Activated T-cell treated with anti-CD3 and anti-CD28 coated beads, Interleukin-2, amount 50 U/mL, for 4 hours (primary cell): Measurements from ENCODE around the gene PKP4. TPM values are rescaled to one million over a fixed set of nuclear protein-coding genes. Genes with fewer than 3 reads are reported as not detected.

Experiments
- ATAC-seq, 2 donors: fragments of 200-7000 bp; cut with Tn5 transposase; one replicate each; pipeline ENCODE4 v1.10.0; 2021
- DNase-seq: peaks from one replicate; pipeline ENCODE4 v3.0.0-alpha.2; 2020
- H3K27me3 Mint-ChIP-seq: one replicate; pipeline ENCODE4 v1.8.0; 2021; ENCODE audit warnings: low read depth, mixed read lengths
- H3K36me3 Mint-ChIP-seq: one replicate; pipeline ENCODE4 v1.8.0; 2022; ENCODE audit warnings: mixed read lengths; ENCODE audit not compliant: insufficient read depth
- H3K4me1 Mint-ChIP-seq: one replicate; pipeline ENCODE4 v1.8.0; 2021; ENCODE audit warnings: low read depth, mixed read lengths
- H3K4me3 Mint-ChIP-seq: one replicate; pipeline ENCODE4 v1.8.0; 2021; ENCODE audit warnings: mild to moderate bottlenecking, moderate library complexity, mixed read lengths
- H3K9me3 Mint-ChIP-seq: one replicate; pipeline ENCODE4 v1.8.0; 2021; ENCODE audit warnings: mixed read lengths
- total RNA-seq, 3 donors: library from RNA; stranded (reverse); gene quantifications; one replicate each; pipeline ENCODE4 v1.2.1, GENCODE V29; 2021

The PKP4 gene
- total RNA-seq, 3 donors from 2014 or later = 11.5 to 17.7 (median 12.5) TPM

- Mint-ChIP-seq H3K4me1 (peaks cover 5% of the 10 kb centered on the region), H3K27me3 (no peaks in the 10 kb centered on the region), H3K4me3 (no peak overlapping the region), H3K9me3 (no peaks in the 10 kb centered on the region), H3K36me3 (peaks cover 24% of the 10 kb centered on the region)
- ATAC-seq (no peak), DNase-seq (no peak)
Measured at GRCh38 chr2:158633261-158633660, 176.5 kb downstream of the PKP4 start.

- peaks cover 24% of the 10 kb centered on the region for H3K36me3 Mint-ChIP-seq
- H3K4me3 Mint-ChIP-seq = no peak overlapping the region
- H3K4me1 Mint-ChIP-seq = peaks cover 5% of the 10 kb centered on the region
- no peak for DNase-seq
- no peaks in the 10 kb centered on the region for H3K9me3 Mint-ChIP-seq
- H3K27me3 Mint-ChIP-seq = no peaks in the 10 kb centered on the region
- no peak for ATAC-seq
Measured at GRCh38 chr2:158634627-158635026, 177.9 kb downstream of the PKP4 start.

- Mint-ChIP-seq H3K4me3 (no peak overlapping the region), H3K27me3 (no peaks in the 10 kb centered on the region), H3K36me3 (peaks cover 24% of the 10 kb centered on the region), H3K9me3 (no peaks in the 10 kb centered on the region), H3K4me1 (peaks cover 5% of the 10 kb centered on the region)
- DNase-seq = no peak
- ATAC-seq = no peak
Measured at GRCh38 chr2:158635961-158636601, 179.3 kb downstream of the PKP4 start.

GRCh38 chr2:158637357-158637756, 180.6 kb downstream of the PKP4 start:
- Mint-ChIP-seq H3K4me1 (peaks cover 5% of the 10 kb centered on the region), H3K27me3 (no peaks in the 10 kb centered on the region), H3K36me3 (peaks cover 23% of the 10 kb centered on the region), H3K4me3 (no peak overlapping the region), H3K9me3 (no peaks in the 10 kb centered on the region)
- DNase-seq (no peak), ATAC-seq (no peak)

- Mint-ChIP-seq H3K9me3 (no peaks in the 10 kb centered on the region), H3K27me3 (no peaks in the 10 kb centered on the region), H3K4me3 (no peak overlapping the region), H3K4me1 (no peaks in the 10 kb centered on the region), H3K36me3 (peaks cover 21% of the 10 kb centered on the region)
- ATAC-seq (no peak), DNase-seq (no peak)
Measured at GRCh38 chr2:158644139-158644538, 187.4 kb downstream of the PKP4 start.

GRCh38 chr2:158645299-158645698, 188.5 kb downstream of the PKP4 start:
- Mint-ChIP-seq H3K4me3 (no peak overlapping the region), H3K27me3 (no peaks in the 10 kb centered on the region), H3K4me1 (no peaks in the 10 kb centered on the region), H3K36me3 (peaks cover 21% of the 10 kb centered on the region), H3K9me3 (no peaks in the 10 kb centered on the region)
- ATAC-seq (no peak), DNase-seq (no peak)

DNA sequence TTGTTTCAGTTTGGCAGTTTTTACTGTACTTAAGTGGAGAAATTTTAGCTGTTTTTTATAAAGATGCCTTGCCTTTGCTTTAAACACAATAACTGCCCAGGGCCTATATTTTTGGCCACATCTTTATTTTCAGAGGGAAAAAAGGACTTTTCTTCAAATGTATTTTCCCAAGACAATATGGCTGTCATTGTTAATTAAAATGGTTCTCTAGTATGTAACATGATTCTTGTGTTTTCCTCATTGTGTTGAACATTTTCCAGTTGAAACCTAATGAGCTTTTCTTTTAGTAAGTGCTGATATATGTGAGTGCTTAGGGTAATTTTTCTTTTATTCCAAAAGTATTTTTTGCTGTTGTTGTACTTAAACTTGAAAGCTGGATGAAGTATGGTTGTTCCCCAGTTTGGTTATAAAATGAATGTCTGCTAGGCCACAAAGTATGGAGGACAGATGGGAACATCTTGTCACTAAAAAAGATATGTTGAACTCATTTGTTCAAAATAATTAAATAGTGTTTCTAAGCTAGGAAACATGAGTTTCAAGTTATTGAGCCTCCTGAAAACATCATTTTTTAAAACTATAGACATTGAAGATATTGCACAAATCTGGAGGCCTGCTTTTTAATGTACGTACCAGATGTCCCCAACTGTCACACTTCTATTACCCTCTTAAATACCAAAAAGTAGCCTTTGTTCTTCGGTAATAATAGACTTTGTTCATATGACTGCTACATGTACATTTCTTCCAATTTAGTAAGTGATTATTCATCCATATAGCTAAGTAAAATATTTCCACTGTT, 190.9 kb downstream of the PKP4 start:
- Mint-ChIP-seq H3K36me3 (peaks cover 12% of the 10 kb centered on the region), H3K4me1 (no peaks in the 10 kb centered on the region), H3K9me3 (no peaks in the 10 kb centered on the region), H3K4me3 (no peak overlapping the region), H3K27me3 (no peaks in the 10 kb centered on the region)
- DNase-seq (no peak), ATAC-seq (no peak)

GRCh38 chr2:158649846-158650245, 193.1 kb downstream of the PKP4 start:
- Mint-ChIP-seq H3K9me3 (no peaks in the 10 kb centered on the region), H3K27me3 (no peaks in the 10 kb centered on the region), H3K4me1 (no peaks in the 10 kb centered on the region), H3K36me3 (peaks cover 3% of the 10 kb centered on the region), H3K4me3 (no peak overlapping the region)
- no peak for DNase-seq
- no peak for ATAC-seq

- H3K4me1 Mint-ChIP-seq = no peaks in the 10 kb centered on the region
- H3K4me3 Mint-ChIP-seq = no peak overlapping the region
- H3K36me3 Mint-ChIP-seq = no peaks in the 10 kb centered on the region
- no peaks in the 10 kb centered on the region for H3K27me3 Mint-ChIP-seq
- H3K9me3 Mint-ChIP-seq = no peaks in the 10 kb centered on the region
- ATAC-seq = no peak
- DNase-seq = no peak
Measured at GRCh38 chr2:158650646-158651357, 194.1 kb downstream of the PKP4 start.

DNA sequence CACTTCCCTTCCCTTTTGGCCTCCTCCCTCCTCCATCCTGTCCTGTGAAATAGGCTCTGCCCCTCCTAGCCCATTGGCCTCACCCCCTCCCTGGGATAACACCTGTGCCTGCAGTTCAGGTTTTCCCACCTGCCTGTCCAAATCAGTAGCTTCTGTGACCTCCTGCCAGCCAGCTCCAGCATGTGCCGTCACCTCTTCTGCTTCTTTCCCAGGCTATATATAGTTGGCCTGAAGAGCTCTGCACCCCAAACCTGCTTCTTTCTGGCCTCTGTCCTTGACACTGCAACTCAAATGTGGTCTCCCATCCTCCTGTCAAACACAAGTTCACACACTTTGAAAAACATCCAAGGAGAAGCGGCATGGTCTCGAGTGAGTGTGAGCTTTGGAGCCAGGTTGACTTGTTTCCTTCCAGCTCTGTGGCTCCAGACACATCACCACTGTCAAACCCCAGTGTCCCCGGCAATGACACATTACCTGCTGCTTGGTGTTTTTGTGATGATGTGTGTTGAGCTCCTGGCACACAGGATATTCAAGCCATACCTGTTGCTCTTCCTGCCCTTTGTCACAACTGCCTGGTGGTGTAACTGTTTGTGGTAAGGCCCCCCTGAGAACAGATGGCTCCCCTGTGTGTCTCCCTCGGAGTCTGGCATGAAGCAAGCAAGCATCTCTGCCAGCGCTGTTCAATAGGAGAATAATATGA, 194.8 kb downstream of the PKP4 start:
- H3K4me1 Mint-ChIP-seq = no peaks in the 10 kb centered on the region
- no peaks in the 10 kb centered on the region for H3K27me3 Mint-ChIP-seq
- no peaks in the 10 kb centered on the region for H3K36me3 Mint-ChIP-seq
- no peak for ATAC-seq
- no peak overlapping the region for H3K4me3 Mint-ChIP-seq
- DNase-seq = no peak
- H3K9me3 Mint-ChIP-seq = no peaks in the 10 kb centered on the region

- H3K36me3 Mint-ChIP-seq = peaks cover 9% of the 10 kb centered on the region
- no peak for ATAC-seq
- H3K27me3 Mint-ChIP-seq = no peaks in the 10 kb centered on the region
- no peak for DNase-seq
- no peaks in the 10 kb centered on the region for H3K9me3 Mint-ChIP-seq
- no peaks in the 10 kb centered on the region for H3K4me1 Mint-ChIP-seq
- no peak overlapping the region for H3K4me3 Mint-ChIP-seq
Measured at GRCh38 chr2:158655628-158656027, 198.9 kb downstream of the PKP4 start.

DNA sequence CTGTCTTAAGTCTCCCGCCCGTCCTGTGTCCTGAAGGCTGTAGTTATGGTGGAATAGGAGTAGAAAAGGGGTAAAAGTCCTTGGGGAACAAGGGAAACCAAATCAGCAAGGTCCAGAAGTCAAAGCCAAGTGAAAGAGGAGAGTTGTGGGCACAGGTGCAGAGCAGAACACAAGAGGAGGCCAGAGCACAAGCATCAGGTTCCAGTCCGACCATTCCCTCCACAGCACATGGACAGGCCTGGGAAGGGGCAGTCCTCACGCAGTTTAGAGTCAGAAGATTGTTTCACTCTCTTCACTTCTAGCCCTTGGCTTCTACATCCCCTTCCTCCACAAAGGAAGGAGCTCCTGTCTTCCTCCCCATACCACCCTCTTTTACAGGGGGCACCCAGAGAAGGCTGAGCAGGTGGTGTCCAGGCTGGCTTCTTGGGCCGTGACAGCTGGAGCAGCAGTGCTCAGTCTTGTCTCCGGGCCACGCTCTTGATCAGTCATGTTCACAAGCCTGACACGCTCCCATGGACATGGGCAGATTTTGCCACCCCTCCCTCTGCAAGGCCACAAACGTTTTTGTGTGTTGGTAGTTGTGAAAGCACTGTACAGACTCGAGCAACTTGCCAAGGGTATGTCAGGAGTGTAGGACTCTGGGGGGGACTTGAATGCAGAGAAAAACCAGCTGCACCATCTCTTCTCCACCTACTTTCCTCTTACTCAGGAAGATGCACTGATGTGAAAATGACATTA, 199.9 kb downstream of the PKP4 start:
- H3K4me1 Mint-ChIP-seq = no peaks in the 10 kb centered on the region
- H3K36me3 Mint-ChIP-seq = peaks cover 14% of the 10 kb centered on the region
- DNase-seq = no peak
- no peaks in the 10 kb centered on the region for H3K9me3 Mint-ChIP-seq
- H3K27me3 Mint-ChIP-seq = no peaks in the 10 kb centered on the region
- no peak for ATAC-seq
- no peak overlapping the region for H3K4me3 Mint-ChIP-seq

DNA sequence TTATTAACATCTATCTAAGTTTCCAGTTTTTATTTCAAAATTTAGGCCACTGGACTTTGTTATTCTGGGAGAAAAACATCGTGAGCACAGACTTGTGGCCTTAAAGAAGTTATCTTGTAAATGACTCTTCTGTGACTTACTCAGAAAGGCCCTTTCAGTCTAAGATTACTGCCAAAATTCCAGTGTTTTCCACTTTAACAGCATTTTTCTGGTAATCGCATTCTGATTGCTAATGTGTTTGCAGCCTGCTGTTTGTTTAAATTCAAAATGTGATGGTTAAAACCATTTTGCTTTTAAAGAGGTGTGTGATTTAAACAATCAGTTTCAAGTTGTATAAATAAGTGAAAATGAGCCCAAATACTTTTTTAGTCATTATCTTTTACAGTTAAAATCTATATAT, 201.6 kb downstream of the PKP4 start:
- Mint-ChIP-seq H3K4me3 (no peak overlapping the region), H3K4me1 (no peaks in the 10 kb centered on the region), H3K27me3 (no peaks in the 10 kb centered on the region), H3K9me3 (no peaks in the 10 kb centered on the region), H3K36me3 (peaks cover 14% of the 10 kb centered on the region)
- DNase-seq (no peak), ATAC-seq (no peak)

DNA sequence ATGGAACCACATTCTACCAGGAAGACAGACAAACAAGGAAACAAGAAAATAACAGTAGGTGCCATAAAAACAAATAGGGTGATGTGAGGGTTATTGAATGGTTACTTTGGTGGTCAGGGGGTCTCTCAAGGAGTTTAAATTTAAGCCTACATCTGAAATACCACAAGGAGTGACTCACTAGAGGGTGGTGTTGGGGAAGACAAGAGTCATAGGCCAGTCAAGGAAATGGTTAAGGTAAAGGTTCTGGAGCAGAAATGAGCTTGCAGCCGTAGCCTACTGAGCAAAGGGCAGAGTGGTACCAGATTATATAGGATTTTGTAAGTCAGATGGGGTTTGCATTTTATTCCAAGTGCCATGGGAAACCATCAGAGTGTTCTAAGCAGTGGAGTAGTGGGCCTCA, 202.7 kb downstream of the PKP4 start:
- H3K27me3 Mint-ChIP-seq = no peaks in the 10 kb centered on the region
- H3K4me1 Mint-ChIP-seq = no peaks in the 10 kb centered on the region
- H3K36me3 Mint-ChIP-seq = peaks cover 14% of the 10 kb centered on the region
- ATAC-seq (no peak), DNase-seq (no peak)
- no peak overlapping the region for H3K4me3 Mint-ChIP-seq
- no peaks in the 10 kb centered on the region for H3K9me3 Mint-ChIP-seq
